Adrenal gland (tissue), 12 donors: ENCODE data around the gene POLD2. TPM values are rescaled to one million over a fixed set of nuclear protein-coding genes. Genes with fewer than 3 reads are reported as not detected.

Experiments
- DNase-seq, 7 donors: peaks; one replicate each; pipeline ENCODE4 v3.0.0-alpha.2; 2019 to 2020
- H3K27ac ChIP-seq, 5 donors: fragments of 200-600 bp; sonication (generic) in 4 of 5; 1 replicate in 3 of 5; 2 replicates in 2 of 5; pipeline versions ENCODE4 v1.5.1 to v1.8.0; 2016 to 2020; ENCODE audit warnings: mild to moderate bottlenecking in 1 of 5
- H3K27me3 ChIP-seq: fragments of 200-600 bp; 2 replicates; pipeline ENCODE4 v1.8.0; 2021
- H3K36me3 ChIP-seq, 2 donors: fragments of 200-600 bp; replicated peaks in 1 of 2; 1 replicate in 1 of 2; 2 replicates in 1 of 2; pipeline versions ENCODE4 v1.5.1 to v1.8.0; 2018 to 2022
- H3K4me1 ChIP-seq, 2 donors: fragments of 200-600 bp; replicated peaks in 1 of 2; 1 replicate in 1 of 2; 2 replicates in 1 of 2; pipeline versions ENCODE4 v1.5.1 to v1.8.0; 2018 to 2021
- H3K4me3 ChIP-seq, 4 donors: fragments of 200-600 bp; sonication (generic) in 3 of 4; one replicate each; pipeline ENCODE4 v1.5.1; 2016 to 2018
- H3K9me3 ChIP-seq, 3 donors: fragments of 200-600 bp; sonication (generic) in 1 of 3; replicated peaks in 1 of 3; 1 replicate in 2 of 3; 2 replicates in 1 of 3; pipeline versions ENCODE4 v1.5.1 to v1.8.0; 2016 to 2021
- POLR2A ChIP-seq, 2 donors: fragments of 450-650 bp; IDR thresholded peaks; one replicate each; pipeline ENCODE4 v1.6.1; 2017; ENCODE audit warnings: antibody characterized with exemption in 2 of 2, mild to moderate bottlenecking in 2 of 2, moderate library complexity in 1 of 2
- WGBS, 4 donors: extraction: QIAGEN DNeasy Blood & Tissue Kit in 2 of 4; methylation state at CpG; one replicate each; pipeline versions ENCODE4 v1.1.5 to v1.1.7; 2013 to 2017; 5-methylcytosine and 5-hydroxymethylcytosine counted together
- intact Hi-C, 2 donors: fragments of 100-400 bp; cut with DNase I; formaldehyde crosslinking; loops; one replicate each; pipeline versions ENCODE4 v1.14.1 to v1.15.0; 2022 to 2023
- polyA plus RNA-seq, 3 donors: library from polyadenylated mRNA; stranded (reverse); fragments of 200-250 nt in 2 of 3; fragments of 350-450 nt in 1 of 3; fragmentation: Illumina TruSeq in 1 of 3; extraction: RNeasy Lipid Tissue Mini Kit (QIAGEN cat#74804) in 1 of 3; gene quantifications; one replicate each; pipeline ENCODE4 v1.2.3, GENCODE V29; 2013 to 2014
- total RNA-seq, 9 donors: library from RNA; depleted of rRNA in 4 of 9; stranded (reverse); fragments of >200 nt in 4 of 9; fragments of 120-200 nt in 1 of 9; fragmentation: NEBNext Ultra II Directional in 1 of 9; extraction: Animal tissue kit (Norgen Biotek cat#: 25700) in 1 of 9; gene quantifications; one replicate each; pipeline versions ENCODE4 v1.1.0 to v1.2.4, GENCODE V29; 2013 to 2023
- TF ChIP-seq, protein P1 (sequence below), 6 experiments: fragments of 450-650 bp in 4 of 6; fragments of 200-600 bp in 2 of 6; sonication (generic) in 1 of 6; IDR thresholded peaks; 1 replicate in 5 of 6; 2 replicates in 1 of 6; pipeline versions ENCODE4 v1.5.1 to v1.8.0; 2016 to 2021; ENCODE audit warnings: antibody characterized with exemption in 6 of 6, mild to moderate bottlenecking in 2 of 6, moderate library complexity in 1 of 6
- donor health status: healthy with polysubstance abuse.
- donor health status: Bipolar disorder and iron deficiency.
- donor health status: DM: yes; HTN: yes; CAD: no.
- donor health status: DM: no; HTN: no; CAD: no.
- donor health status: DM: no; HTN: no; CAD: no.
- donor health status: DM: yes; HTN: yes; CAD: no.

The POLD2 gene
- total and polyA plus RNA-seq, 12 donors = 47.5 to 127 (median 78.1) TPM

DNA sequence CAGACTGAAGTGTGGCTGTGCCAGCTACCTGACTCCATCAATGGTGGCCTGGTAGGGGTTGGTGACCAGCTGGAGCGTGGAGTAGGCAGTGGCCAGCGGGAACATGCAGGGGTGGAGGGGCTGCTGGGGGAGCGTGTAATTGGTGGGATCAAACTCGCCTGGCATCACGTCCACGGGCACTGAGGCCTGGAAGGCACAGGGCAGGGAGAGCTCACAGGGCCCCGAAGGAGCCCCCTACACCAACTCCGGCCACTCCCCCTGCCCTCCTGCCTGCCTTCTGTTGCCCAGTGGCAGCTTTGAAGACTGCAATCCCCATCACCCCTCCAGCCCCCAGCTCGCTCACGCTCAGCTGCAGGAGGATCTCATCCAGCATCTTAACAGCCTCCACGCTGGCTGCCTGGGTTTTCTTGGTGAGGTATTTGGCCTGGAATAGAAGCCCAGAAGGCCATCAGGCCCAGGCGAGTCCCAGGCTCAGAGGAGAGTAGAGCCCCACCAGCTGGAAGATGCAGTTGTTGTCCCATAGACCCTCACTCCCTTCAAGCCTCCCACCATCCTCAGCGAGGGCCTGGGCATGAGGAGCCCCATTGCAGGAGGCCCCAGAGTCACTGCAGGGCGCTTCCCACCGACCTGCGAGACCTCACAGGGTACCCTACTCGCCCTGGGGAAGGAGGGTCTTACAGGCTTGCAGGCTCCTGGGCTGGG lies 7.1 kb downstream of the POLD2 start:
- no peak for DNase-seq
- no peaks in the 10 kb centered on the region for H3K4me1 ChIP-seq
- no peak overlapping the region for H3K4me3 ChIP-seq
- intact Hi-C loops = loop anchor here in 1 of 2 donors (5.0 kb wide), 1 partner anchor 39 kb away; no protein-coding TSS in a partner anchor
- H3K9me3 ChIP-seq = no peaks in the 10 kb centered on the region
- no peak overlapping the region for H3K27ac ChIP-seq
- H3K36me3 ChIP-seq = peaks cover 0 to 43% of the 10 kb centered on the region in 2 donors
- 92 to 96% (median 94%) methylated on average over 8 to 17 of the region's 17 CpGs for WGBS, 4 donors
- H3K27me3 ChIP-seq = no peaks in the 10 kb centered on the region
- no peak for TF ChIP-seq POLR2A (IDR thresholded peaks at IDR 0.05)
- TF ChIP-seq, protein P1, sequence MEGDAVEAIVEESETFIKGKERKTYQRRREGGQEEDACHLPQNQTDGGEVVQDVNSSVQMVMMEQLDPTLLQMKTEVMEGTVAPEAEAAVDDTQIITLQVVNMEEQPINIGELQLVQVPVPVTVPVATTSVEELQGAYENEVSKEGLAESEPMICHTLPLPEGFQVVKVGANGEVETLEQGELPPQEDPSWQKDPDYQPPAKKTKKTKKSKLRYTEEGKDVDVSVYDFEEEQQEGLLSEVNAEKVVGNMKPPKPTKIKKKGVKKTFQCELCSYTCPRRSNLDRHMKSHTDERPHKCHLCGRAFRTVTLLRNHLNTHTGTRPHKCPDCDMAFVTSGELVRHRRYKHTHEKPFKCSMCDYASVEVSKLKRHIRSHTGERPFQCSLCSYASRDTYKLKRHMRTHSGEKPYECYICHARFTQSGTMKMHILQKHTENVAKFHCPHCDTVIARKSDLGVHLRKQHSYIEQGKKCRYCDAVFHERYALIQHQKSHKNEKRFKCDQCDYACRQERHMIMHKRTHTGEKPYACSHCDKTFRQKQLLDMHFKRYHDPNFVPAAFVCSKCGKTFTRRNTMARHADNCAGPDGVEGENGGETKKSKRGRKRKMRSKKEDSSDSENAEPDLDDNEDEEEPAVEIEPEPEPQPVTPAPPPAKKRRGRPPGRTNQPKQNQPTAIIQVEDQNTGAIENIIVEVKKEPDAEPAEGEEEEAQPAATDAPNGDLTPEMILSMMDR (IDR thresholded peaks at IDR 0.05) = no peak

DNA sequence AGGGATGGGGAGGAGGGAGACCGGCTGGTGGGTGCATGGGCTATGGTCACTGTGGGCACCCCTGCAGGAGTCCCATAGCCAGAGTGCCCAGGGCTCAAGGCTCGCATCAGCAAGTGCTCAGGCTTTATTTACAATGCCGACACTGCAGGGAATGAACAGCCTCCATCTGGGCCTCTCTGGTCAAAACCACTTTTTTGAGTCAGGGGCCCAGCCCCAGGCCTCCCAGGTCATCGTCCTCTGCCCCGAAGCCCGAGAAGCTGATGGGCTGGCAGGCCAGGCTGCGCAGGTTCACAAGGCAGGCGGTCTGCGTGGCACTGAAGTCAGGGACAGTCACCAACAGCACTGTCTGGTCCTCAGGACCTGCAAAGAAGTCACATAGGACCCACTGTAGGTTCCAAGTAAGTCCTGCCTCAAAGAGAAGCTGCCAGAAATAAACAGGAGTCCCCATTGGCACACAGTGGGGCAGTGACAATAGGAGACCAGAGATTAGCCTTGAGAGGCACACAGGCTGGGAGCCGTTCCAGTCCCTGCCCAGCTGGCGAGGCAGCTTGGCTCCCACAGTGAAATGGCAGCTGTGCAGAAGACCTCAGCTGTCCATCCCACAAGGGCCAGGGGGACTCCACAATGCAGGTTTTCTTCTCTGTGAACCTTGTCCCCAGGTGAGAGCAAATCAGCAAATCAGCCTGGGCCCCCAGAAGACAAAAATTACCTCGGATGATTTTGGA lies 8.6 kb downstream of the POLD2 start:
- Histone ChIP-seq H3K27me3 (no peaks in the 10 kb centered on the region), H3K4me3 (no peak overlapping the region), H3K9me3 (no peaks in the 10 kb centered on the region), H3K27ac (no peak overlapping the region), H3K4me1 (no peaks in the 10 kb centered on the region), H3K36me3 (peaks cover 0 to 30% of the 10 kb centered on the region in 2 donors)
- DNase-seq = peak; percentile 61 to 78 (median 72)
- WGBS, 4 donors = 75 to 89% (median 77%) methylated on average over 10 to 12 of the region's 12 CpGs
- intact Hi-C loops = loop anchor here in 1 of 2 donors (5.0 kb wide), 1 partner anchor 37 kb away; no protein-coding TSS in a partner anchor
- no peak for TF ChIP-seq POLR2A (IDR thresholded peaks at IDR 0.05)
- TF ChIP-seq, protein P1 (IDR thresholded peaks at IDR 0.05) = no peak

DNA sequence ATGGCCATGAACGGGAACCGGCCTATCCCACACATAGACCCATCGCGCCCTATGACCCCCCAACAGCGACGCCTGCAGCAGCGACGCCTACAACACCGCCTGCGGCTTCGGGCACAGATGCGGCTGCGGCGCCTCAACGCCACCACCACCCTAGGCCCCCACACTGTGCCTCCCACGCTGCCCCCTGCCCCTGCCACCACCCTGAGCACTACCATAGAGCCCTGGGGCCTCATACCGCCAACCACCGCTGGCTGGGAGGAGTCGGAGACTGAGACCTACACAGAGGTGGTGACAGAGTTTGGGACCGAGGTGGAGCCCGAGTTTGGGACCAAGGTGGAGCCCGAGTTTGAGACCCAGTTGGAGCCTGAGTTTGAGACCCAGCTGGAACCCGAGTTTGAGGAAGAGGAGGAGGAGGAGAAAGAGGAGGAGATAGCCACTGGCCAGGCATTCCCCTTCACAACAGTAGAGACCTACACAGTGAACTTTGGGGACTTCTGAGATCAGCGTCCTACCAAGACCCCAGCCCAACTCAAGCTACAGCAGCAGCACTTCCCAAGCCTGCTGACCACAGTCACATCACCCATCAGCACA lies 9.5 kb downstream of the POLD2 start:
- DNase-seq = peak in 1 of 7 donors; percentile 7
- no peaks in the 10 kb centered on the region for H3K9me3 ChIP-seq
- WGBS, 4 donors = 88 to 91% (median 90%) methylated on average over 7 to 24 of the region's 24 CpGs
- intact Hi-C loops = no loop called here
- H3K4me3 ChIP-seq = no peak overlapping the region
- no peaks in the 10 kb centered on the region for H3K27me3 ChIP-seq
- H3K4me1 ChIP-seq = no peaks in the 10 kb centered on the region
- TF ChIP-seq, protein P1 (IDR thresholded peaks at IDR 0.05) = no peak
- no peak for TF ChIP-seq POLR2A (IDR thresholded peaks at IDR 0.05)
- no peak overlapping the region for H3K27ac ChIP-seq
- peaks cover 0 to 28% of the 10 kb centered on the region in 2 donors for H3K36me3 ChIP-seq
